GM23338 (cell line): ENCODE data around the gene LRMDA.

Experiments used
- CREB1 ChIP-seq: fragments of 250-450 bp; sonication (Bioruptor Pico); IDR thresholded peaks from 2 replicates; pipeline ENCODE4 v1.5.0; 2020; ENCODE audit warnings: low read depth, mild to moderate bottlenecking, moderate library complexity
- EZH2 ChIP-seq: fragments of 200-600 bp; sonication (generic); IDR thresholded peaks from one replicate; pipeline ENCODE4 v1.8.0; 2017; ENCODE audit warnings: antibody characterized with exemption, mild to moderate bottlenecking, low read depth; ENCODE audit not compliant: unreplicated experiment
- EZH2phosphoT487 ChIP-seq: fragments of 200-600 bp; sonication (generic); IDR thresholded peaks from one replicate; pipeline ENCODE4 v1.8.1; 2018; ENCODE audit warnings: antibody characterized with exemption; ENCODE audit not compliant: unreplicated experiment
- JUNB ChIP-seq: IDR thresholded peaks from one replicate; pipeline ENCODE4 v1.6.1; 2016; ENCODE audit warnings: antibody characterized with exemption; ENCODE audit not compliant: unreplicated experiment
- NANOG ChIP-seq: IDR thresholded peaks from 2 replicates; pipeline ENCODE4 v1.6.1; 2016; ENCODE audit warnings: antibody characterized with exemption, borderline replicate concordance
- POLR2AphosphoS5 ChIP-seq: IDR thresholded peaks from 2 replicates; pipeline ENCODE4 v1.6.1; 2016; ENCODE audit warnings: antibody characterized with exemption, low read depth
- ZNF331 ChIP-seq: fragments of 250-450 bp; sonication (Bioruptor Pico); IDR thresholded peaks from 2 replicates; pipeline ENCODE4 v1.5.0; 2020; ENCODE audit warnings: low read depth, mild to moderate bottlenecking, moderate library complexity
- TF ChIP-seq, protein P1 (sequence below), 2 experiments: fragments of 200-600 bp in 1 of 2; sonication (generic) in 1 of 2; conservative IDR thresholded peaks; 2 replicates each; pipeline versions ENCODE4 v1.5.1 to v1.6.1; 2016 to 2017; ENCODE audit warnings: antibody characterized with exemption in 2 of 2, low read depth in 2 of 2, mild to moderate bottlenecking in 2 of 2, moderate library complexity in 1 of 2
- TF ChIP-seq, protein P2 (sequence below): IDR thresholded peaks from one replicate; pipeline ENCODE4 v1.6.1; 2018; ENCODE audit warnings: antibody characterized with exemption; ENCODE audit not compliant: unreplicated experiment

DNA sequence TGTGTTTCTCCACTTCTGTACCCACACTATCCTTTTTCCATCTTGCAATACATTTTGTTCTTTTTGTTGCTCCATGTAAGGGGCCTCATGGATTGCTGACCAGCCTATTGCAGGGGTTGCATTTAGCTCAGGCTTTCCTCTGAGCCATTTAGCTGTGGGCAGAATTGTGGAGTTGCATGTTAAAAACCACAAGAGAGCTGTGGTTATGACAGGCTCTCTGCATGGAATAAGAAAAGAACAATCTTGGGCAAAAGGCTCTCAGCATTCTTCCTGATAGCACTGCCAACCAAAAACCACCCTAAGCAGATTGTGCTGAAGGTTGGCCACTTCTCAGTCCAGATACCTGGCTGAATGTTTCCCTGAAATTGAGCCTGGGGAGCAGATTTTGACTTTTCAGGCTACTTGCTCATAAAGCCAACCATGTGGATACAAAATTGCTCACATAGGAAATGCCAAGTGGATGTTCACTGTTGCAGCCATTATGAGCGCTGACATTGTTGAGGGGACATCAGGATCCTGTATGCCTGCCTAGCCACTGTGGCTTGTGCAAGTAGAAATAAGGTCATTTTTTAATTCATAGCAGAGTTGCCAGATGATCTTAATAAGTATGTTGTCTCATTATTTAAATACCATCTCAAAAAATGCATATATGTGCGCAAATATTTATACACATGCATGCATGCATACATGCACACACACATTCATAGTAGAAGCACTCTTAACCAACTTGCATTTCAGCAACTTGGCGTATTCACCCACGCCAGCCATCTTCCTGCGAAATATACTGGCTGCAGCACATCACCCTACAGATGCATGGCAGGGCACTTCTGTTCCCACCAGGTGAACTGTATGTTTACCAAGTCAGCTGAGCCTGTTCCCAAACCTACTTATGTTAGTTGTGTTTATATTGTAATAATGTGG is 695.4 kb downstream of the LRMDA start:
- TF ChIP-seq, protein P1, sequence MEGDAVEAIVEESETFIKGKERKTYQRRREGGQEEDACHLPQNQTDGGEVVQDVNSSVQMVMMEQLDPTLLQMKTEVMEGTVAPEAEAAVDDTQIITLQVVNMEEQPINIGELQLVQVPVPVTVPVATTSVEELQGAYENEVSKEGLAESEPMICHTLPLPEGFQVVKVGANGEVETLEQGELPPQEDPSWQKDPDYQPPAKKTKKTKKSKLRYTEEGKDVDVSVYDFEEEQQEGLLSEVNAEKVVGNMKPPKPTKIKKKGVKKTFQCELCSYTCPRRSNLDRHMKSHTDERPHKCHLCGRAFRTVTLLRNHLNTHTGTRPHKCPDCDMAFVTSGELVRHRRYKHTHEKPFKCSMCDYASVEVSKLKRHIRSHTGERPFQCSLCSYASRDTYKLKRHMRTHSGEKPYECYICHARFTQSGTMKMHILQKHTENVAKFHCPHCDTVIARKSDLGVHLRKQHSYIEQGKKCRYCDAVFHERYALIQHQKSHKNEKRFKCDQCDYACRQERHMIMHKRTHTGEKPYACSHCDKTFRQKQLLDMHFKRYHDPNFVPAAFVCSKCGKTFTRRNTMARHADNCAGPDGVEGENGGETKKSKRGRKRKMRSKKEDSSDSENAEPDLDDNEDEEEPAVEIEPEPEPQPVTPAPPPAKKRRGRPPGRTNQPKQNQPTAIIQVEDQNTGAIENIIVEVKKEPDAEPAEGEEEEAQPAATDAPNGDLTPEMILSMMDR (conservative IDR thresholded peaks at IDR 0.05; ENCODE audit: low read depth in 2 of 2), result no peak
- TF ChIP-seq POLR2AphosphoS5, result no peak
- TF ChIP-seq, protein P2, sequence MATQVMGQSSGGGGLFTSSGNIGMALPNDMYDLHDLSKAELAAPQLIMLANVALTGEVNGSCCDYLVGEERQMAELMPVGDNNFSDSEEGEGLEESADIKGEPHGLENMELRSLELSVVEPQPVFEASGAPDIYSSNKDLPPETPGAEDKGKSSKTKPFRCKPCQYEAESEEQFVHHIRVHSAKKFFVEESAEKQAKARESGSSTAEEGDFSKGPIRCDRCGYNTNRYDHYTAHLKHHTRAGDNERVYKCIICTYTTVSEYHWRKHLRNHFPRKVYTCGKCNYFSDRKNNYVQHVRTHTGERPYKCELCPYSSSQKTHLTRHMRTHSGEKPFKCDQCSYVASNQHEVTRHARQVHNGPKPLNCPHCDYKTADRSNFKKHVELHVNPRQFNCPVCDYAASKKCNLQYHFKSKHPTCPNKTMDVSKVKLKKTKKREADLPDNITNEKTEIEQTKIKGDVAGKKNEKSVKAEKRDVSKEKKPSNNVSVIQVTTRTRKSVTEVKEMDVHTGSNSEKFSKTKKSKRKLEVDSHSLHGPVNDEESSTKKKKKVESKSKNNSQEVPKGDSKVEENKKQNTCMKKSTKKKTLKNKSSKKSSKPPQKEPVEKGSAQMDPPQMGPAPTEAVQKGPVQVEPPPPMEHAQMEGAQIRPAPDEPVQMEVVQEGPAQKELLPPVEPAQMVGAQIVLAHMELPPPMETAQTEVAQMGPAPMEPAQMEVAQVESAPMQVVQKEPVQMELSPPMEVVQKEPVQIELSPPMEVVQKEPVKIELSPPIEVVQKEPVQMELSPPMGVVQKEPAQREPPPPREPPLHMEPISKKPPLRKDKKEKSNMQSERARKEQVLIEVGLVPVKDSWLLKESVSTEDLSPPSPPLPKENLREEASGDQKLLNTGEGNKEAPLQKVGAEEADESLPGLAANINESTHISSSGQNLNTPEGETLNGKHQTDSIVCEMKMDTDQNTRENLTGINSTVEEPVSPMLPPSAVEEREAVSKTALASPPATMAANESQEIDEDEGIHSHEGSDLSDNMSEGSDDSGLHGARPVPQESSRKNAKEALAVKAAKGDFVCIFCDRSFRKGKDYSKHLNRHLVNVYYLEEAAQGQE, result no peak
- TF ChIP-seq EZH2, result no peak
- no peak for TF ChIP-seq CREB1 (CRISPR knock-in tag)
- TF ChIP-seq JUNB, result no peak
- TF ChIP-seq ZNF331 (CRISPR knock-in tag), result no peak
- no peak for TF ChIP-seq EZH2phosphoT487
- TF ChIP-seq NANOG, result no peak
